ENCODE data around the gene CD63. TPM values are rescaled to one million over a fixed set of nuclear protein-coding genes. Genes with fewer than 3 reads are reported as not detected.

CD63 gene
- total RNA-seq, 1 experiment from 2014 or later: 879 TPM

DNA sequence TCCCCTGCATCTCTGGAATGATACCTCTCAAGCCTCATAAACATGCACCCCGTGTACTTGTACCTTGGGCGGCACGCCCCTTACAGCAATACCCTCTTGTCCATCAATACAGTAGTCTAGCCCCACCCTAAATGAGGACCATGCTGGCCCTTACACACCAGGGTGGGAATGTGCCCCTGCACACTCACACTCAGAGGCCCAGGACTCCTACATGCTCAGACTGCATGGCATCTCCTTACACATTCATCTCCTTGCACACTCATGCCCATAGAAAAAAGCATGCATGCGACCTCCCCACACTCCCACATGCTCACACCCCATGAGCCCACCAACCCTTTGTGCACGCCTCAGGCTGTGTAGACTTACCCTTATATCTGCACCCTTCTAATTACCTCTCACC is 43.1 kb downstream of the CD63 start:
- no TSS peak for BruUV-seq (replicated peaks)

DNA sequence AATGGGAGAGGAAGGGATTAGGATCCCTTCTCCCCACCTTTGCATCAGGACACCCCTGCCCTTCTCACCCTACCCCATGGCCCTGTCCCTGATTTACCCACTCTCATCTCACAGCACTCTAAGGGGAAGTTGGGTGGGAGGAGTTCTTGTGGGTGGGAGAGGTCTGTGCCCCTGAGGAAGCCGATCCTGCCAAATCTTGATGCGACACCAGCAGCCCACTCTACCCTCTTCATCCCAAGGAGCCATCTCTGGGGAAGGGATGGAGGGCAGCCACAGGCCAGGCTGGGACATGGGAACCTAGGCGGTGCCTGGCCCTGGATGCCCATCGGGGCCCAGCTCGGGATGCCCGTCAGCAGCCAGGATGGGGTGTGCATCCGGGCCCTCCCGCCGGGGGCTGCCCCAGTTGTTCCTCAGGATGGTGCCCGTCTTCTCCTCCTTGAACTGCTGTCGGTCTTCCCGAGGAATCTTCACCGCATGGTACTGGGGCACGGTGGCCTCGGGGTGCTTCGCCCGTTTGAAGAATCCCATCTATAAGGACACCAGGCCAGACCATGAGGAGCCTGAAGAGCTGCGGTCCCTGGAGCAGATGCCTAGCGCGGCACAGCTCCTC is 43.9 kb downstream of the CD63 start:
- intact Hi-C loops (cut with micrococcal nuclease; ENCODE audit: unreplicated experiment): no loop called here
- ATAC-seq (no peak), DNase-seq (ENCODE audit: low read depth, low spot score) (no peak)
- Histone ChIP-seq H3K27ac (ENCODE audit: low read length) (no peak overlapping the region), H3K4me3 (ENCODE audit: low read depth in 2 of 2, low read length in 2 of 2) (no peak overlapping the region), H3K9me3 (ENCODE audit: control insufficient read depth, insufficient read depth, low read depth, low read length) (no peaks in the 10 kb centered on the region), H3K4me1 (ENCODE audit: control insufficient read depth, insufficient read depth, low read length) (peaks cover 5% of the 10 kb centered on the region; the same call in 1 of the 2 replicates), H3K36me3 (ENCODE audit: control insufficient read depth, insufficient read depth, low read length) (no peaks in the 10 kb centered on the region), H3K27me3 (ENCODE audit: control insufficient read depth, insufficient read depth, low read length) (no peaks in the 10 kb centered on the region)
- in situ Hi-C loops (cut with HindIII; ENCODE audit: low pct_unique_long_range_greater_than_20kb, low sequenced_read_pairs): no loop called here
- ChIA-PET POLR2A (no interaction called here), CTCF (no interaction called here)
- no TSS peak for BruUV-seq (replicated peaks)
- TF ChIP-seq, protein P1, sequence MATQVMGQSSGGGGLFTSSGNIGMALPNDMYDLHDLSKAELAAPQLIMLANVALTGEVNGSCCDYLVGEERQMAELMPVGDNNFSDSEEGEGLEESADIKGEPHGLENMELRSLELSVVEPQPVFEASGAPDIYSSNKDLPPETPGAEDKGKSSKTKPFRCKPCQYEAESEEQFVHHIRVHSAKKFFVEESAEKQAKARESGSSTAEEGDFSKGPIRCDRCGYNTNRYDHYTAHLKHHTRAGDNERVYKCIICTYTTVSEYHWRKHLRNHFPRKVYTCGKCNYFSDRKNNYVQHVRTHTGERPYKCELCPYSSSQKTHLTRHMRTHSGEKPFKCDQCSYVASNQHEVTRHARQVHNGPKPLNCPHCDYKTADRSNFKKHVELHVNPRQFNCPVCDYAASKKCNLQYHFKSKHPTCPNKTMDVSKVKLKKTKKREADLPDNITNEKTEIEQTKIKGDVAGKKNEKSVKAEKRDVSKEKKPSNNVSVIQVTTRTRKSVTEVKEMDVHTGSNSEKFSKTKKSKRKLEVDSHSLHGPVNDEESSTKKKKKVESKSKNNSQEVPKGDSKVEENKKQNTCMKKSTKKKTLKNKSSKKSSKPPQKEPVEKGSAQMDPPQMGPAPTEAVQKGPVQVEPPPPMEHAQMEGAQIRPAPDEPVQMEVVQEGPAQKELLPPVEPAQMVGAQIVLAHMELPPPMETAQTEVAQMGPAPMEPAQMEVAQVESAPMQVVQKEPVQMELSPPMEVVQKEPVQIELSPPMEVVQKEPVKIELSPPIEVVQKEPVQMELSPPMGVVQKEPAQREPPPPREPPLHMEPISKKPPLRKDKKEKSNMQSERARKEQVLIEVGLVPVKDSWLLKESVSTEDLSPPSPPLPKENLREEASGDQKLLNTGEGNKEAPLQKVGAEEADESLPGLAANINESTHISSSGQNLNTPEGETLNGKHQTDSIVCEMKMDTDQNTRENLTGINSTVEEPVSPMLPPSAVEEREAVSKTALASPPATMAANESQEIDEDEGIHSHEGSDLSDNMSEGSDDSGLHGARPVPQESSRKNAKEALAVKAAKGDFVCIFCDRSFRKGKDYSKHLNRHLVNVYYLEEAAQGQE (IDR thresholded peaks at IDR 0.05; ENCODE audit: insufficient read depth in 1 of 2, low read depth in 2 of 2, low read length in 1 of 2): no peak
- TF ChIP-seq, protein P2, sequence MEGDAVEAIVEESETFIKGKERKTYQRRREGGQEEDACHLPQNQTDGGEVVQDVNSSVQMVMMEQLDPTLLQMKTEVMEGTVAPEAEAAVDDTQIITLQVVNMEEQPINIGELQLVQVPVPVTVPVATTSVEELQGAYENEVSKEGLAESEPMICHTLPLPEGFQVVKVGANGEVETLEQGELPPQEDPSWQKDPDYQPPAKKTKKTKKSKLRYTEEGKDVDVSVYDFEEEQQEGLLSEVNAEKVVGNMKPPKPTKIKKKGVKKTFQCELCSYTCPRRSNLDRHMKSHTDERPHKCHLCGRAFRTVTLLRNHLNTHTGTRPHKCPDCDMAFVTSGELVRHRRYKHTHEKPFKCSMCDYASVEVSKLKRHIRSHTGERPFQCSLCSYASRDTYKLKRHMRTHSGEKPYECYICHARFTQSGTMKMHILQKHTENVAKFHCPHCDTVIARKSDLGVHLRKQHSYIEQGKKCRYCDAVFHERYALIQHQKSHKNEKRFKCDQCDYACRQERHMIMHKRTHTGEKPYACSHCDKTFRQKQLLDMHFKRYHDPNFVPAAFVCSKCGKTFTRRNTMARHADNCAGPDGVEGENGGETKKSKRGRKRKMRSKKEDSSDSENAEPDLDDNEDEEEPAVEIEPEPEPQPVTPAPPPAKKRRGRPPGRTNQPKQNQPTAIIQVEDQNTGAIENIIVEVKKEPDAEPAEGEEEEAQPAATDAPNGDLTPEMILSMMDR (IDR thresholded peaks at IDR 0.05): no peak
- TF ChIP-seq SIN3A (IDR thresholded peaks at IDR 0.05; ENCODE audit: borderline replicate concordance, insufficient read depth, low read depth, low read length) (no peak), POLR2AphosphoS5 (IDR thresholded peaks at IDR 0.05; ENCODE audit: low read depth, low read length) (no peak), TCF7L2 (IDR thresholded peaks at IDR 0.05; ENCODE audit: low read depth, low read length) (no peak)

More for the DNA sequence above, 43.1 kb downstream of the CD63 start:
- Histone ChIP-seq H3K27ac (ENCODE audit: low read length) (no peak overlapping the region), H3K4me1 (ENCODE audit: control insufficient read depth, insufficient read depth, low read length) (peaks cover 5% of the 10 kb centered on the region; the same call in 1 of the 2 replicates), H3K9me3 (ENCODE audit: control insufficient read depth, insufficient read depth, low read depth, low read length) (no peaks in the 10 kb centered on the region), H3K27me3 (ENCODE audit: control insufficient read depth, insufficient read depth, low read length) (no peaks in the 10 kb centered on the region), H3K4me3 (ENCODE audit: low read depth in 2 of 2, low read length in 2 of 2) (no peak overlapping the region), H3K36me3 (ENCODE audit: control insufficient read depth, insufficient read depth, low read length) (no peaks in the 10 kb centered on the region)
- ChIA-PET POLR2A (no interaction called here), CTCF (no interaction called here)
- TF ChIP-seq TCF7L2 (IDR thresholded peaks at IDR 0.05; ENCODE audit: low read depth, low read length) (no peak), POLR2AphosphoS5 (IDR thresholded peaks at IDR 0.05; ENCODE audit: low read depth, low read length) (no peak), SIN3A (IDR thresholded peaks at IDR 0.05; ENCODE audit: borderline replicate concordance, insufficient read depth, low read depth, low read length) (no peak)
- TF ChIP-seq, protein P2 (IDR thresholded peaks at IDR 0.05): no peak
- TF ChIP-seq, protein P1 (IDR thresholded peaks at IDR 0.05; ENCODE audit: insufficient read depth in 1 of 2, low read depth in 2 of 2, low read length in 1 of 2): no peak
- ATAC-seq (no peak), DNase-seq (ENCODE audit: low read depth, low spot score) (no peak)
- intact Hi-C loops (cut with micrococcal nuclease; ENCODE audit: unreplicated experiment) (no loop called here), in situ Hi-C loops (cut with HindIII; ENCODE audit: low pct_unique_long_range_greater_than_20kb, low sequenced_read_pairs) (no loop called here)
